ENCODE measurements around the gene DDIAS. TPM values are rescaled to one million over a fixed set of nuclear protein-coding genes. Genes with fewer than 3 reads are reported as not detected.

DDIAS gene
- polyA plus RNA-seq, 1 donor from 2014 or later = 0.26 TPM

Other genes with a start within 250 kb of the DDIAS start
- gene FAM181B, start 167.9 kb upstream of the DDIAS start, polyA plus RNA-seq = 1.3 and 1.4 TPM in 2 replicates
- 6.1 and 13.3 TPM in 2 replicates for gene PRCP, start 1.3 kb upstream of the DDIAS start, polyA plus RNA-seq
- gene RAB30, start 170.2 kb downstream of the DDIAS start, polyA plus RNA-seq = 36.4 and 42.1 TPM in 2 replicates

All from neural cell (in vitro differentiated cells).